SU-DHL-6 (cell line): ENCODE data around the gene DIPK1A.

Experiments
- H2AFZ ChIP-seq: fragments of 200-600 bp; sonication (generic); 2 replicates; pipeline ENCODE4 v1.6.1; 2014; ENCODE audit warnings: low read depth, mild to moderate bottlenecking, moderate library complexity, mixed read lengths, antibody characterized with exemption, low read length; ENCODE audit not compliant: severe bottlenecking
- H3F3A ChIP-seq: fragments of 200-600 bp; shearing (Covaris generic); 2 replicates; pipeline ENCODE4 v1.6.0; 2016; ENCODE audit warnings: antibody characterized with exemption, mild to moderate bottlenecking; ENCODE audit not compliant: insufficient read depth
- H3K27ac ChIP-seq: fragments of 200-600 bp; sonication (generic); 2 replicates; pipeline ENCODE4 v1.5.1; 2016; ENCODE audit warnings: low read depth, mild to moderate bottlenecking, low read length, moderate library complexity, mixed read lengths
- H3K27me3 ChIP-seq: fragments of 200-600 bp; sonication (generic), shearing (Covaris generic); 2 replicates; pipeline ENCODE4 v1.6.0; 2014; ENCODE audit warnings: mild to moderate bottlenecking, low read length
- H3K36me3 ChIP-seq: fragments of 200-600 bp; sonication (generic); 2 replicates; pipeline ENCODE4 v1.6.1; 2014; ENCODE audit warnings: mild to moderate bottlenecking, low read length, mixed read lengths
- H3K4me2 ChIP-seq: fragments of 300-600, 200-600 bp; shearing (Covaris generic), sonication (generic); 2 replicates; pipeline ENCODE4 v1.6.0; 2014; ENCODE audit warnings: low read length, low read depth, mild to moderate bottlenecking; ENCODE audit not compliant: poor library complexity, severe bottlenecking
- H3K4me3 ChIP-seq: fragments of 200-600 bp; sonication (generic); 2 replicates; pipeline ENCODE4 v1.5.1; 2014; ENCODE audit warnings: antibody characterized with exemption, low read length, mild to moderate bottlenecking, mixed read lengths; ENCODE audit not compliant: insufficient read depth, poor library complexity, severe bottlenecking
- H3K79me2 ChIP-seq: fragments of 200-600 bp; sonication (generic); 2 replicates; pipeline ENCODE4 v1.6.1; 2014; ENCODE audit warnings: mild to moderate bottlenecking, low read length, moderate library complexity; ENCODE audit not compliant: insufficient read depth
- H3K9ac ChIP-seq: fragments of 200-600 bp; sonication (generic); 2 replicates; pipeline ENCODE4 v1.7.0; 2014; ENCODE audit warnings: mild to moderate bottlenecking, low read length
- H3K9me2 ChIP-seq: fragments of 200-600 bp; sonication (generic); replicated peaks from 2 replicates; pipeline ENCODE4 v1.6.1; 2014; ENCODE audit warnings: low read length; ENCODE audit not compliant: insufficient read depth
- H3K9me3 ChIP-seq: fragments of 200-600 bp; sonication (generic); 2 replicates; pipeline ENCODE4 v1.6.1; 2014; ENCODE audit warnings: low read length, mixed read lengths; ENCODE audit not compliant: insufficient read depth
- H4K20me1 ChIP-seq: fragments of 200-600 bp; sonication (generic); 2 replicates; pipeline ENCODE4 v1.6.1; 2014; ENCODE audit warnings: low read depth, mild to moderate bottlenecking, antibody characterized with exemption, low read length, moderate library complexity, mixed read lengths
- EZH2phosphoT487 ChIP-seq: fragments of 200-600 bp; sonication (generic), shearing (Covaris generic); conservative IDR thresholded peaks from 2 replicates; pipeline ENCODE4 v1.6.1; 2018; ENCODE audit warnings: mild to moderate bottlenecking, antibody characterized with exemption, low read length, moderate library complexity, mixed read lengths
- TF ChIP-seq, protein P1 (sequence below): fragments of 200-600 bp; sonication (generic); IDR thresholded peaks from one replicate; pipeline ENCODE4 v1.5.1; 2017; ENCODE audit warnings: antibody characterized with exemption, mild to moderate bottlenecking, low read length, moderate library complexity; ENCODE audit not compliant: insufficient read depth, poor library complexity, severe bottlenecking

DIPK1A gene

DNA sequence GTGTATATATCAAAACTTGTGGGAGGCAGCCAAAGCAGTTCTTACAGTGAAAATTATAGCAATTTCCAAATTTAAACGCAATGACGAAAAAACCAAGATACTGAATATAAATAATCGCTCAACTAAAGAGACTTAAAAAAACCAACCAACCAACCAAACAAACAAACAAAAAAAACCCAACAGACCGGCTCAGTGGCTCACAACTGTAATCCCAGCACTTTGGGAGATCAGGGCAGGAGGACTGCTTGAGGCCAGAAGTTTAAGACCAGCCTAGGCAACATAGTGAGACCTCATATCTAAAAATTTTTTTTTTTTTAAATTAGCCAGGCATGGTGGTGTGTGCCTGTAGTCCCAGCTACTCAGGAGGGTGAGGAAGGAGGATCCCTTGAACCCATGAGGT, 106.0 kb downstream of the DIPK1A start:
- no peaks in the 10 kb centered on the region for H3K9me2 ChIP-seq
- peaks cover 51% of the 10 kb centered on the region for H3K79me2 ChIP-seq
- H3K27ac ChIP-seq: no peak overlapping the region
- H3K9me3 ChIP-seq: no peaks in the 10 kb centered on the region
- no peaks in the 10 kb centered on the region for H3K27me3 ChIP-seq
- TF ChIP-seq EZH2phosphoT487: no peak
- TF ChIP-seq, protein P1, sequence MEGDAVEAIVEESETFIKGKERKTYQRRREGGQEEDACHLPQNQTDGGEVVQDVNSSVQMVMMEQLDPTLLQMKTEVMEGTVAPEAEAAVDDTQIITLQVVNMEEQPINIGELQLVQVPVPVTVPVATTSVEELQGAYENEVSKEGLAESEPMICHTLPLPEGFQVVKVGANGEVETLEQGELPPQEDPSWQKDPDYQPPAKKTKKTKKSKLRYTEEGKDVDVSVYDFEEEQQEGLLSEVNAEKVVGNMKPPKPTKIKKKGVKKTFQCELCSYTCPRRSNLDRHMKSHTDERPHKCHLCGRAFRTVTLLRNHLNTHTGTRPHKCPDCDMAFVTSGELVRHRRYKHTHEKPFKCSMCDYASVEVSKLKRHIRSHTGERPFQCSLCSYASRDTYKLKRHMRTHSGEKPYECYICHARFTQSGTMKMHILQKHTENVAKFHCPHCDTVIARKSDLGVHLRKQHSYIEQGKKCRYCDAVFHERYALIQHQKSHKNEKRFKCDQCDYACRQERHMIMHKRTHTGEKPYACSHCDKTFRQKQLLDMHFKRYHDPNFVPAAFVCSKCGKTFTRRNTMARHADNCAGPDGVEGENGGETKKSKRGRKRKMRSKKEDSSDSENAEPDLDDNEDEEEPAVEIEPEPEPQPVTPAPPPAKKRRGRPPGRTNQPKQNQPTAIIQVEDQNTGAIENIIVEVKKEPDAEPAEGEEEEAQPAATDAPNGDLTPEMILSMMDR: no peak
- H3K4me2 ChIP-seq: no peak overlapping the region
- H3F3A ChIP-seq: peaks cover 12% of the 10 kb centered on the region
- no peak overlapping the region for H3K4me3 ChIP-seq
- no peak overlapping the region for H3K9ac ChIP-seq
- H4K20me1 ChIP-seq: no peaks in the 10 kb centered on the region
- H2AFZ ChIP-seq: no peak overlapping the region
- peaks cover 19% of the 10 kb centered on the region; the same call in 1 of the 2 replicates for H3K36me3 ChIP-seq

DNA sequence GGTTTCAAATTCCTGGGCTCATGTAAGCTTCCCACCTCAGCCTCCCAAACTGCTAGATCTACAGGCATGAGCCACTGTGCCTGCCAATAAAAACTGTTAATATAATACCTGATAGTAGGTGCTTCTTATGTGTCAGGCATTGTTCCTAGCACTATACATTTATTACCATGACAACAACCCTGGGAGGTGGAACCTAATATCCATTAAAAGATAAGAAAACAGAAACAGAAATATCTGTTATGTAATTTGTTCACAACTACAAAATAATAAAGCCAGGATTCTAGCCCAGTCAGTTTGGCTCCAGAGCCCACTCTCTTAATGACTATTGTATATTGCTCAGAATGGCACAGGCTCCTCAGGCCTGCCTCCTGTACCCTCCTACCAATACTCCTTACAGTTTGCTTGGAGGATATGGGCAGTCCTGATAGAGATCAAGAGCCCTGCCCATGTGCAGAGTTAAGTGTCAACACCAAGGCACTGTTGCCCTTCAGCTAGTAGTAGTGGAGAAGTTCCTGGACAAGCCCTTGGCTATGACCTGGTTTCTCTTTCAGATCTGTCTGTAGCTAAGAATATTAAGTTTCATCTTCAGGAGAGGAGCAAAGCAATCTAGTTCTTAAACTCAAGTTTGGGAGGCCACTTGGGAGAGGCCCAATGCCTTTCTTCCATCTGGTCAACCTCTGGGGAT, 107.0 kb downstream of the DIPK1A start:
- Histone ChIP-seq H3K4me2 (no peak overlapping the region), H3K27me3 (no peaks in the 10 kb centered on the region), H4K20me1 (no peaks in the 10 kb centered on the region), H3K9ac (no peak overlapping the region), H3K9me2 (no peaks in the 10 kb centered on the region), H3K27ac (no peak overlapping the region), H2AFZ (no peak overlapping the region), H3F3A (peaks cover 2% of the 10 kb centered on the region; the same call in 1 of the 2 replicates), H3K4me3 (no peak overlapping the region), H3K36me3 (peaks cover 21% of the 10 kb centered on the region; the same call in 1 of the 2 replicates), H3K79me2 (peaks cover 51% of the 10 kb centered on the region), H3K9me3 (no peaks in the 10 kb centered on the region)
- TF ChIP-seq, protein P1: no peak
- no peak for TF ChIP-seq EZH2phosphoT487

DNA sequence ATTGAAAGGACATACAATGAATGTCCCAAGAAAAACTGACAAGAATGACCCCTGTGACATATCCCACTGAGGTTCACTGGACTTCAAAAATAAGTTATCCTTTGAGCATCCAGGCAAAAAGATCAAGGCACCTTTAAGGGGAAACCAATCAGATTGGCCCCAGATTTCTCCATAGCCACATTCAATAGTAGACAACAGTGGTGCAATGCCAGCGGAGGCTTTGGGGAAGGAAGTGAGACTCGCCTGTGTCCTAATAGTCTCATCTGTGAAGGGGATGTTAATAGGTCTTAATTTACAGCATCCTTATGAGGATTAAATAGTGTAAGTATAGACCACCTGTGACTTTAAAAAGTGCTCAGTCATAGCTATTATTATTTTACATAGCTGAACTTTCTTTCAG, 108.0 kb downstream of the DIPK1A start:
- Histone ChIP-seq H3K9me2 (no peaks in the 10 kb centered on the region), H4K20me1 (no peaks in the 10 kb centered on the region), H3K9me3 (no peaks in the 10 kb centered on the region), H3K27me3 (no peaks in the 10 kb centered on the region), H2AFZ (no peak overlapping the region), H3K4me2 (no peak overlapping the region), H3F3A (peaks cover 9% of the 10 kb centered on the region; the same call in 1 of the 2 replicates), H3K27ac (no peak overlapping the region), H3K36me3 (peaks cover 24% of the 10 kb centered on the region; the same call in 1 of the 2 replicates), H3K4me3 (no peak overlapping the region), H3K79me2 (peaks cover 46% of the 10 kb centered on the region), H3K9ac (no peak overlapping the region)
- TF ChIP-seq EZH2phosphoT487: no peak
- TF ChIP-seq, protein P1: no peak
